CD4-positive, alpha-beta T cell treated with Interferon gamma for 1 hour (primary cell): ENCODE results near the gene URB1.
"Not testable (repeated sequence)": the region's sequence is repeated elsewhere in the genome, so short reads cannot be mapped to it uniquely, and the experiment has no call there.

Source experiments
- DNase-seq: peaks from one replicate; pipeline ENCODE4 v3.0.0-alpha.2; 2020

The URB1 gene

DNA sequence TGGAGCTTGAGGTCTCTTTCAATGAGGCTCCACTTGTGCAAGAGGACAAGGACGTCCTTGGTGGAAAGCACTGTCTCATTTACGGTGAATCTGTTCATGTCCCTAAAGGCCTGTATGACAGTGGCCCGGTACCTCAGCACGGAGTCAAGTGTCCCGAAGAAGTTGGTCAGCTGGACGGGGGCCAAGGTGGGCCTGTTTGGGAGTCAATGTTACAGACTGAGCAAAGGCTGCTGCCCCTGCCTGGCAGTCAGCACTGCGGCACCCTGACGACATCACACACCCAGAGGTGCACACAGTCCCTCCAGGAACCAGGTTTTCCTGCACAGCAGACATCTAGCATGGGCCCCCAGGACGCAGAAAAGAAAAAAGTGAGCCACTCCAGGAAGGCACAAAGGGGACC, 75.1 kb downstream of the URB1 start:
- DNase-seq, result no peak

DNA sequence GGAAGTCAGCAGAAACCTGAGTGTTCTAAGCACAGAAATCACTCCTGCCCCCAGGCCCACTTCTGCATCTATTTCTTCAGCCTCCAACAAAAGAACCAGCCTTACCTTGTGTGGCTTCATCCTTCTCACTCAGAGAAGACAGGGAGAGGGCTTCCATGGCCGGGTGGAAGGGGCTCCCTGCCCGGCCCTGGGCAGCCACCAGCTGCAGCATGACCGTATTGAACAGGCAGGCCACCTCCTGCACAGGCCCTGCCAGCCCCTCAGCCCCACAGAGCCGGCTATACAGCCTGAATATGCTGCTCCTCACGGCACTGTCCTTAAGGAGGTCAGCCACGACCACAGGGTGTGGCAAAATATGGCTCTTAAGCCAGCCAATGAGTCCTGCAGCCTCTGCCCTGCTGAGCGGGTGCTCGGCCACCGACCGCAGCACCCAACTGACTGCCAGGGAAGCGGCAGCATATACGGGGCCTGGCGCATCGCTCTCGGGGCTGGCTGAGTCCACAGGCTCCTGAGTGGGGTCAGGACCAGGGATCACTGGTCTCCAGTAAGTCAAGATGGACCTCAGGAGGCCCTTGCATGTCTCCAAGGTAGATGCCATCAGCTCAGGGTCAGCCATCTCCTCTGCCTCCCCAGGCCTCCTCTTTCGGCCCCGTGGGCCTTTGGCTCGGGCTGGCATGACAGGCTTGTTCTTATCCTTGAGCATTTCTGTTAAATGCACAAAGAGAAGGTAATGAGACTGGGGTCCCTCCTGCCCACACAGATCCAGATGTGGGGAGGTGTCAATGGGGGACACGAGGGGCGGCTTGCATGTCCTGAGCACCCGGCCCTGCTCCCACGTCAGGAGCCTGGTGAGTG, 76.2 kb downstream of the URB1 start:
- DNase-seq, result no peak

DNA sequence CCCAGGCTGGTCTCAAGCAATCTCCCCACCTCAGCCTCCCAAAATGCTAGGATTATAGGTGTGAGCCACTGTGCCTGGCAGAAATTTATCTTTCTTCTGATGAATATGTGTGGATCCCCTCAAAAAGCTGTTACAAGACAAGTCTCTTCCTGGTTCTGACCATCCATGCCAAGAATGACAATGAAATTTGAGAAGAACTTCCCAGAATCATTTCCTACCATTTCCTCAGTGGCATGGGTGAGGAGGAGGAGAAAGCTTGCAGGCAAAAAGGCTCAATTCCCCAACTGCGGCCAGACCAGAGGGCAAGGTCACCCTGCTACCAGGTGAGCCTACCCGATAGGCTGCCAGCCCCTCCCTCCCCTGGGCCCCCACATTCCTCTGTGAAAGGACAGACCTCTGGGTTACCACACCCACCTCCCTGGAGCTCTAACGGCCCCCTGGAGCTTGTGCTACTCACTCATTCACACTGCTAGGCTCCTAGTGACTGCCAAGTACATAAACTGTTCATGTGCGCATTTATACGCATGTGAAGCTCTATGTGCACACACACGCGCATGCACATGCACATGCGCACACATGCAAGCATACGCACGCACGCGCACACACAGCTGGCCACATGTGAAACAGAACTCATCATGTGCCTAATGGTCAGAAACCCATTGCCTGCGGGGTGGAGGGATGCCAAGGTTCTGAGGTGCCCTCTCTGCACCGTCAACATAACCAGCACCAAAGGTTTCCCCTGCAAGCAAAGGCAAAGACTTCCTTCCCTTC, 77.1 kb downstream of the URB1 start:
- no peak for DNase-seq

DNA sequence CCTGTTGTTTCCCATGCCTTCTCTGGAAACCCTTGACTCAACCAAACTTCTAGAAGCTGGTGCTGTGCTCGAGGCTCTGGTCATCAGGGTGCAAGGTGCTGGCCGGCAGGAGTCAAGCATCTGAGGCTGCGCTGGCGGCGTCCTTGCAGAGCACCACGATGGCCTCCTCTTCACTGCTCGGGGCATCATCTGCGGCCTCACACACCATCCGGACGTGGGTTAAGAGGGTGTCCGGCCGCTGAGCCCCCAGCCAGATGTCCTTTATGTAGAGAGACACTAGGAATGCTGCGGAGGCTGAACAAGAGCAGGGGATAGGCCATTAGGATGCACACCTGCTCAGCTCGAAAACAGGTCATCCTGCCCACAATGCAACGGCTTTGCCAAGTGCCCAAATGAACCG, 78.0 kb downstream of the URB1 start:
- no peak for DNase-seq

DNA sequence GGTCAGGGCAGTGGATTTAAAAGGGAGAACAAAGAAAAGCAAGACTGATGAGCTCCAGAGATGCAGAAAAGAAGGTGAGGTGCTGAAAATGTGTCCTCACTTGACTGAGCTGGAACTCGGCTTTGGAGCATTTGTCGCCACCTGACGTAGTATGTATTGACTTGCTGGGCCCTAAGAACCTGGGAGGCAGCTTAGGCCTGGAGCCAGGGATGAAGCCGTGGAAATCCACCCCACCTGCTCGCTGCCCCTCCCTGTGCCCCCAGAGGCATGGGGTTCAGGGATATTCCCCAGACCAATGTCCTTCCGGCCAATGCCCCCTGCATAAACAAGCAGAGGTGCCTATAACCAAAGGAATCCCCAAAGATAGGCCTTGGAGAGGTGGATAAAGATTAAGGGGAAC, 79.8 kb downstream of the URB1 start:
- no peak for DNase-seq

DNA sequence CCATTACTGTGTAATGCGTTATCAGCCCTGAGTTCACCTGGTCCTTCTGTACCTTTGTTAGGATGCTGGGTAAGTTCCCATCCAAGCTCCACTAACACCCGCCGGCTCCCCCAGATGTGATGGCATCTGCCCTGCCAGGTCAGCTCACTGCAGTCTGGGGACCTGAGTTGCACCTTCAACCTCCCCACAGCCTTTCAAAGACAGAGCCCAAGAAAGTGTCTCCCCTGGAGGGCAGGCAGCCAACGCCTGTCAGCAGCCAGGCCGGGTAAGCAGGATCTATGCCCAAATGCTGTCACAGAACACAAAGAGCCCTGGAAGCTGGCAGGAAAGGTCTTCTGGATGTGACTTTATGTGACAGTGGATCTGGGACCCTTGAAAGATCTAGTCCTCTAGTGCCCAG, 80.5 kb downstream of the URB1 start:
- no peak for DNase-seq

DNA sequence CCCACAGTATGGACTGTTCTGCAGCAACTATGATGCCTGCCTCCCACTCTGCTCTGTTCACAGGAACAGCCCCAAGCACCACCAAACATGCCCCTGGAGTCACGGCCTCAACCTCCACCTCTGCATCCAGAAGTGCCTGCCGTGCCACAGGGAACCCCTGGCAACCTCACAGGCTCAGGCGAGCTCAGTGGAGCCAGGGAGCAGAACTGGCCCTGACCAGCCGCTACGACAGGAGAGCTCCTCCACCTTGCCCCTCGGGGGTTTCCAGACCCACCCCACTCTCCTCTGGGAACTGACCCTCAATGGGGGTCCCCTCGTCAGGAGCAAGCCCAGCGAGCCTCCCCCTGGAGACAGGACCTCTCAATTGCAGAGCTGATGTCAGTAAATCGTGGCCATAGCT, 81.2 kb downstream of the URB1 start:
- DNase-seq, result no peak

DNA sequence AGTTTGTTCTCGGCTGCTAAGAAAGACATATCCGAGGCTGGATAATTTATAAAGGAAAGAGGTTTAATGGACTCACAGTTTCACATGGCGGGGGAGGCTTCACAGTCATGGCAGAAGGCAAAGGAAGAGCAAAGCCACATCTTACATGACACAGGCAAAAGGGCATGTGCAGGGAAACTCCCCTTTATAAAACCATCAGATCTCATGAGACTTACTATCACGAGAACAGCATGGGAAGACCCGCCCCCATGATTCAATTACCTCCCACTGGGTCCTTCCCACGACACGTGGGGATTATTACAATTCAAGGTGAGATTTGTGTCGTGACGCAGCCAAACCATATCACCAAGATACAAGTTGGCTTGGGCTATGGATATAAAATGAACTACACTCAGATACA, 81.8 kb downstream of the URB1 start:
- DNase-seq, result not testable (repeated sequence)

DNA sequence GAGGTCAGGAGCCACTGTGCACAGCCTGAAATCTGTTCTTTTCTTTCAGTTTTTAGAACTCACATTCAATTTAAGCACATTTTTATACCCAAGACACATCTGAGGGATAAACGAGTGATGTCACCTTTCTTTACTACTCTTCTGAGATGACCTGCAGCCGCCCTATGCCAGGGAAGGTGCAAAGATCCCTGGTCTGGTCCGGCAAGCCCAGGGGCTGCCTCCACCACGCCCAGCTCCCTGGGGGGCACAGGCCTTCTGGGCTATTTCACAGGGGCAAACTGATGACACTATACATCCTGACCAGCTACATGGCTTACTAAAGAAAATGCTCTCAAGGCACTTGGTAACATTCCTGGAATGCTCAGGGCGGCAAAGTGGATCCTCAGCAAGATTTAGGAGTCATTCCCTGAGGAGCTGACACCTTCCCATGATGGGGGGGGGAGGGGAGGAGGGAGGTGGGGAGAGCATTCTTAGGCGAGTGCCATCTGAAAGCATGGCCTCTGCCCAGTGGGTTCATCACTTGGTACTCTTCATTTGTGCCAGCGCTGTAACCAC, 82.8 kb downstream of the URB1 start:
- DNase-seq, result no peak

DNA sequence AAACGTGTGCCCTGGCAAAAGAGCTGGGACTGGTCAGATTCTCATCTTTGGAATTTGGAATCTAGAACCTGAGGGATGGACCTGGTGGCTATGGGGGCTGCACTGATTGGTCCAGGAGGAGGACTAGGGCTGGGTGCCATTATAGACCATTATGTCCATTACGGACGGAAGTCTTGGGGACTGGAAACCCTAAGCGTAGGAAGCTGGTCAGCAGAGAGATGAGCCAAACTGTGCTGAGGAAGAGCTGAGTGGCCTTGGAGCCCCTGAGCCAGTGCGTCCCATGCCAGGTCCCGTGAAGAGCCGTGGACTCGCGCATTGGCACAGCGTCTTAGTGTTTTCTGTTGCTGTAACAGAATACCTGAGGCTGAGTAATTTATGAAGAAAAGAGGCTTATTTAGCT, 84.1 kb downstream of the URB1 start:
- no peak for DNase-seq

DNA sequence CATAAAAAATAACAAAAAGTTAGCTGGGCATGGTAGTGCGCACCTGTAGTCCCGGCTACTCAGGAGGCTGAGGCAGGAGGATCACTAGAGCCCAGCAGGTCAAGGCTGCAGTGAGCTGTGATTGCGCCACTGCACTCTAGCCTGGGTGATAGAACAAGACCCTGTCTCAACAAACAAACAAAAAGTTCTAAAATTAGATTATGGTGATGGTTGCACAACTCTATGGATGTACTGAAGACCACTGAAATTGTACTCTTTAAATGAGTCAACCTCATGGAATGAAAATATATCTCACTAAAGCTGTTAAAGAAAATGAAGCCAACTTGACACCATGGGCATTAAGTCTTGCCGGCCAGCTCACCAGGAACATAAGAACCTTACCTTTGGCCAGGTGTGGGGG, 85.1 kb downstream of the URB1 start:
- DNase-seq, result no peak

DNA sequence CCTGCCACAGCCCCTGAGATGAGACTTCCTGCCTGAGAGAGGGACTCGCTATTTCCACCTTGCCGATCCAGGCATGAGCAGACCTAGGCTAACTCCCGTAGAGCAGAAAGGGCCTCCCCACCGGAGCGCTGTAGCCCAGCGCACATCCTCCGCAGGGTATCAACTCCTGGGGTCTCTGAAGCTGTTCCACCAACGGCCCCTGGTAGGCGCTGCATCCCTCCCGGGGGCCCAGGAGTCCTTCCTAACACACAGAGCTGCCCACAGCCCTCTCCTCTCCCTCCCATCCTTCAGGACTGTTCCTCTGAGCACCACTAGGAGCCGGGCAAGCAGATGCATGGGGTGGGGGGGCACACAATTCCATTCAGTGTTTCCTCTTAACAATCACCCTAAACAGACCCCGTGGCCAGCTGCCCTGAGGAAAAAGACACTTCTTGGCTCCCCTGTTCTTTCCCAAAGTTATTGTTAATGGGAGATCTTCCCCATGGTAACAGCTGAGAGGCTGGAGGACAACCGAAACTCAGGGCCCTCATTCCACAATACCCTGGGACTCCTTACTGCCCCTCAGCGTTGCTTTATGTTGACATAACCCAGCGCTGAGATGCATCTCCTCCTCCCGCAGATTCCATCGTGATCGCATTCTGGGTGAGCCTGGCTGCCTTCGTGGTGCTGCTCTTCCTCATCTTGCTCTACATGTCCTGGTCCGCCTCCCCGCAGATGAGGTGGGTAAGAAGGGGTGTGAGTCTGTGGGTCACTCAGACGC, 86.6 kb downstream of the URB1 start:
- DNase-seq, result no peak

DNA sequence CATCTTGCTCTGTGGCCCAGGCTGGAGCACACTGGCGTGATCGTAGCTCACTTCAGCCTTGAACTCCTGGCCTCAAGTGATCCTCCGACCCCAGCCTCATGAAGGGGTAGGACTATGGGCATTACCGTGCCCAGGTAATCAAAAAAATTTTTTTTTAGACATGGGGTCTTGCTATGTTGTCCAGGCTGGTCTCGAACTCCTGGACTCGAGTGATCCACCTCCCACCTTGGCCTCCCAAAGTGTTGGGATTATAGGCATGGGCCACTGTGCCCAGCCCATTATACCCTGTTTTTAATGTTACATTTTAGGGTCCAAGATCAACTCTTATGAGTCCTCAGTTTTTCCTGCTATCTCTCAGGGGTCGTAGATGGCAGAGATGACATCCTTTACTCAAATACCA, 87.8 kb downstream of the URB1 start:
- no peak for DNase-seq

DNA sequence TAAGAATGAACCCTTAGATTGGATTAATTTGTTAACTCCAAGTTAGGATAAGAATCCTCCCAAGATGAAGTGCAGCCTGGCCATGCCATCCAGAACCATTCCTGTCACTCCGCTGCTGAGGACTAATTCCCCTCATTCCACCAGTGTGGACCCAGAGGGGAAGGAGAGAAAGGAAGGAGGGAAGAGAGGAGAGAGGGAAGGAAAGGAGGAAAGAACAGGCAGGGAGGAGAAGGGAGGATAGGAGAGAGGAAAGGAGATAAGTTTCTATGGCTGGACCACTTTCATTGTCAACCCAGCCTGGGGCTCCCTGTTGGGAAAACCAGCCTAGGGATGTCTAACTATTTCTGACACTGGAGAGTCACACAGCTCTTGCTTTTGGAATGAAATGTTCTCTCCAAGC, 89.4 kb downstream of the URB1 start:
- no peak for DNase-seq

DNA sequence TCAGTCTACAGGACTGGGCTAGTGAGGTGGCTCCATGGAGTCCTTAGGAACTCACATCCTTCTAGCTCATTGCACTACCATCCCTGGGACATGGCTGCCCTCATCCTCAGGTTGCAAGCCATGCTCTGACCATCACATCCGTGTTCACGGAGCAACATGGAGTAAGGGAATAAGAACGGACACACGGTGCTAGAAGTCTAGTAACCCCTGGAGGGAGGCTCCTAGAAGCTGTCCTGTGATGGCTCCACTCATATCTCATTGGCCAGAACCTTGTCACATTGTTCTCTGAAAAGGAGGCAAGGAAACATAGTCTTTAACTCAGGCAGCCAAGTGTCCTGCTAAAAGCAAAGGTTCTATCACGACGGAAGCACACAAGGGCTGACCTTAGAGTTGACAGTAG, 90.3 kb downstream of the URB1 start:
- no peak for DNase-seq

DNA sequence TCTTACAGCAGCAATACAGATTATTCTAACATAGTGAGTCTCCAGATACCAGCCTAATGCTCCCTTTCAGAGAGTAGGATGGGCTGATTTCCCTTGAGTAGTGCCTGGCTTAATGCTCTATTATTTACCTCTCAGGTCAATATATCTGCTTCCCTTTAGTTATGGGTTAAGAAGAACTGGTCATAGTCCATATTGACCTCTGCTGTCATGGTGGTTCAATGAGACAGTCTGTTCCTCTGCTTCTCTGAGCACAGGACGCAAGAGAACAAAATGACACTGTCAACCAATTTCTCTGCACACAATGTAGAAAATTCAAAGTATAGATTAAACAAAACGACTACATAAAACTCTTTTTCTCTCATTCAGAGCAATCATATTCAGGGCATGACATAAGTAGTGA, 91.2 kb downstream of the URB1 start:
- DNase-seq, result no peak

DNA sequence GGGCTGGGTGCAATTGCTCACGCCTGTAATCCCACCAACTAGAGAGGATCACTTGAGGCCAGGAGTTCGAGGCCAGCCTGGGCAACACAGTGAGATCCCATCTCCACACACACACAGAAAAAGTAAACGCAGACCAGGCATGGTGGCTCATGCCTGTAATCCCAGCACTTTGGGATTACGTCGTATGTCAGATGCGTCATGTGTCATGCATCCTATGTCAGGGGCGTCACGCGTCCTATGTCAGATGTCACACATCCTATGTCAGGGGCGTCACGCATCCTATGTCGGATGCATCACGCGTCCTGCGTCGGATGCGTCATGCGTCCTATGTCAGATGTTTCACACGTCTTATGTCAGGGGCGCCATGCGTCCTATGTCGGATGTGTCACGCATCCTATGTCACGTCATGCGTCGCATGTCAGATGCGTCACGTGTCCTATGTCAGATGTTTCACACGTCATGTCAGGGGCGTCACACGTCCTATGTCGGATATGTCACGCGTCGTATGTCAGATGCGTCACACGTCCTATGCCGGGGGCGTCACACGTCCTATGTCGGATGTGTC, 92.6 kb downstream of the URB1 start:
- no peak for DNase-seq

DNA sequence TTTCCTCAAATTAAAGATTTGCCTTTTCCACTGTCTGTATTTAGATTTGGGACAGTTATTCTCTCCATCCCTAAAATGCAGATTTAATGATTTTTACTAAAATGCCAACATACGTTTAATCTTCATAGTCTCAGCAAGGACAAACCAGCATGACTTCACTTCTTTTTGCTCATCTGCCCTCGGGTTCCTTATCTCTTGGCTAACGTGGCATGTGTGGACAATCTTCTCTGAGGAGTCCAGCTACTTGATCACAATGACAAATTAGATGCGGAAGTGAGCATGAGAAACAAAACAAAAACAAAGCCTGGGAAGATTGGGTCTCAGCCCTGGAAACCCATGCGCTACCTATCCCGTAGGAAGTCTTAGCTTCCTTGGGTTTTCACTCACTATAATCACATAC, 93.1 kb downstream of the URB1 start:
- no peak for DNase-seq

DNA sequence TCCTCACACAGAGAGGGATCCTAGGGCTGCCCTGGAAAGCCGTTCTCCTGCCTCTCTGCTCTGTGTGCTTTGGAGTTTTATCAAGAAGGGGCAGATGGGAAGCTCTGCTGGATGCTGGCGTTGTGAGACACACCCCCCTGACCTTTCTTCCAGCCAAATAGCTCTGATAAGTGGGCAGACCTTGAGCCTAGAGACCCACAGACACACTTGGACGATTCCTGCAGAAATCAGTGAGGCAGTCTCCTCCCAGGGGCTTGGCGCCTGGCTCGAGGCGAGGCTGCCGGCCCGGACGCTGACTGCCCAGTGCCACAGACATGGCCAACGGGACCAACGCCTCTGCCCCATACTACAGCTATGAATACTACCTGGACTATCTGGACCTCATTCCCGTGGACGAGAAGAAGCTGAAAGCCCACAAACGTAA, 94.1 kb downstream of the URB1 start, which contains the start of gene MRAP:
Gene MRAP, plus strand, starts transcription at position 198 of the 424 bp plus-strand sequence. Its CDS starts 117 bp downstream, at position 315.
- DNase-seq, result no peak

DNA sequence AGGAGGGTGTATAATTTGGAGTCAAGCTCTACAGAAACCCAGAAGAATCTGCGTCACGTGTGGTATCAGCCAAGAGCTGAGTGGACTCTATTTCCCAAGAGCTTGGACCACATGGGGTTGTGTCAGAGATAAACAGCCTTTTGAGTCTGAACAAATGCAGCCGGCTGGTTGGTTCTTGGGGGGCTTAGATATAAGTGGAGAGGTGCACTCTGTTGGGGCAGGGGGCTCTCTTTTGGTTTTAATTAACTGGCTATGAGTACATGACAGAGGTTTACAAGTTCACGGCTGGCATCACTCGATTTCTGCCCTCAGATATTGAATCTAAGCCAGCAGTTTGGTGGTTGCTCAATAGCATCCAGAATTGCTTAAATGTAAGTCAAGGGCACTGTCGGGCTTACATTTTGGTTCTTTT, 94.7 kb downstream of the URB1 start:
- no peak for DNase-seq

DNA sequence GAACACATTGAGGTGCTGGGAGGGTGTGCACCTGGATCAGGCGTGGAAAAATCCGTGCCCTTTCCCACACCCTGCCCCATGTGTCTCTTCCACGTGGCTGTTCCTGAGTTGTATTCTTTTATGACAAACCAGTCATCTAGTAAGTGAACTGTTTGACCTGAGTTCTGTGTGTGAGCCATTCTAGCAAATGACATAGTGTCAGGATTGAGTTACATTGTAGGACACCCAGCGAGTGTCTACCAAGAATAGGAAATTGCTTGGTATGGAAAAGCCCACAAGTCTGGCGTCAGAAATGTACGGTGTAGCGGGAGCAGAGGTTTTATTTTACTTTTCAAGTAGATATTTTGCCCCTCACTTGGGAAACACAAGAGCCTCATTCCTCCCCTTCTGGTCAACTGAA, 95.4 kb downstream of the URB1 start:
- DNase-seq, result no peak

DNA sequence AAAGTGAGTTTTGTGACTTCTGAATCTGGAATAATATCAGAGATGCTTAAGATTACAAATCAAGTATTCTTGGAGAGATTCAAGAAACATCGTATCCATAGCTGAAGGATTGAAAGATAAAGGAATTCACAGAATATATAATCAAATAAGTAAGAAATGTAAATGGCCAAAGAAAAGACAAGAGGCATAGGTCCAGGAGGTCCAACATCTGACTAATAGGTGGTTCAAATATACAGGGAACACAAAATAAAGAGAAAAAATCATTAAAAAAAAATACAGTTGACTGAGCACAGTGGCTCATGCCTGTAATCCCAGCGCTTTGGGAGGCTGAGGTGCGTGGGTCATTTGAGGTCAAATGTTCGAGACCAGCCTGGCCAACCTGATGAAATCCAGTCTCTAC, 107.3 kb downstream of the URB1 start:
- DNase-seq, result no peak

DNA sequence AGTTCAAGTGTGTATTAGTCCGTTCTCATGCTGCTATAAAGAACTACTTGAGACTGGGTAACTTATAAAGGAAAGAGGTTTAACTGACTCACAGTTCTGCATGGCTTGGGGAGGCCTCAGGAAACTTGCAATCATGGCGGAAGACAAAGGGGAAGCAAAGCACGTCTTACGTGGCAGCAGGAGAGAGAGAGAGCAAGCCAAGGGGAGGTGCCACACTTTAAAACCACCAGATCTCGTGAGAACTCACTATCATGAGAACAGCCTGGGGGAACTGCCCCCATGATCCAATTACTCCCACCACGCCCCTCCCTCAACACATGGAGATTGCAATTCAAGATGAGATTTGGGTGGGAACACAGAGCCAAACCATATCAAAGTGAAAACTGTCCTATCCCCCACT, 109.8 kb downstream of the URB1 start:
- no peak for DNase-seq
